ENCODE measurements around the gene DUOXA2. TPM values are rescaled to one million over a fixed set of nuclear protein-coding genes. Genes with fewer than 3 reads are reported as not detected.
A peak's percentile ranks its signal among the peaks of the same experiment; 100 is the strongest.

The DUOXA2 gene
- total RNA-seq, 1 donor from 2014 or later, result not detected

GRCh38 chr15:45117308-45118130 is 3.4 kb downstream of the DUOXA2 start:
- TF ChIP-seq CTCF (conservative IDR thresholded peaks at IDR 0.05), result no peak
- DNase-seq (ENCODE audit: low read depth, low spot score), result no peak
- no peaks in the 10 kb centered on the region for H3K36me3 Mint-ChIP-seq (ENCODE audit: low read depth)
- peaks cover 6% of the 10 kb centered on the region for H3K4me1 Mint-ChIP-seq
- peaks cover 70% of the 10 kb centered on the region for H3K27me3 Mint-ChIP-seq (ENCODE audit: low read depth)
- H3K9me3 Mint-ChIP-seq, result peaks cover 4% of the 10 kb centered on the region
- no peak overlapping the region for H3K27ac Mint-ChIP-seq (ENCODE audit: unreplicated experiment)
- H3K4me3 Mint-ChIP-seq, result no peak overlapping the region

- no peak overlapping the region for H3K4me3 Mint-ChIP-seq
- no peaks in the 10 kb centered on the region for H3K36me3 Mint-ChIP-seq (ENCODE audit: low read depth)
- H3K4me1 Mint-ChIP-seq, result peaks cover 6% of the 10 kb centered on the region
- peak; percentile 89 for DNase-seq (ENCODE audit: low read depth, low spot score)
- H3K27me3 Mint-ChIP-seq (ENCODE audit: low read depth), result peaks cover 70% of the 10 kb centered on the region
- no peak overlapping the region for H3K27ac Mint-ChIP-seq (ENCODE audit: unreplicated experiment)
- peaks cover 4% of the 10 kb centered on the region for H3K9me3 Mint-ChIP-seq
- TF ChIP-seq CTCF (conservative IDR thresholded peaks at IDR 0.05), result peak; percentile 99
These were observed 4.0 kb downstream of the DUOXA2 start for GRCh38 chr15:45118131-45118588.

- H3K36me3 Mint-ChIP-seq (ENCODE audit: low read depth), result no peaks in the 10 kb centered on the region
- H3K27me3 Mint-ChIP-seq (ENCODE audit: low read depth), result peaks cover 70% of the 10 kb centered on the region
- no peak for TF ChIP-seq CTCF (conservative IDR thresholded peaks at IDR 0.05)
- DNase-seq (ENCODE audit: low read depth, low spot score), result no peak
- no peak overlapping the region for H3K27ac Mint-ChIP-seq (ENCODE audit: unreplicated experiment)
- H3K4me1 Mint-ChIP-seq, result peaks cover 6% of the 10 kb centered on the region
- peaks cover 4% of the 10 kb centered on the region for H3K9me3 Mint-ChIP-seq
- H3K4me3 Mint-ChIP-seq, result no peak overlapping the region
These were observed 4.9 kb downstream of the DUOXA2 start for GRCh38 chr15:45118996-45119395.

GRCh38 chr15:45120081-45120972 is 6.2 kb downstream of the DUOXA2 start:
- H3K4me1 Mint-ChIP-seq, result peaks cover 6% of the 10 kb centered on the region
- H3K27me3 Mint-ChIP-seq (ENCODE audit: low read depth), result peaks cover 69% of the 10 kb centered on the region
- H3K36me3 Mint-ChIP-seq (ENCODE audit: low read depth), result no peaks in the 10 kb centered on the region
- no peak overlapping the region for H3K27ac Mint-ChIP-seq (ENCODE audit: unreplicated experiment)
- H3K4me3 Mint-ChIP-seq, result no peak overlapping the region
- DNase-seq (ENCODE audit: low read depth, low spot score), result no peak
- peaks cover 4% of the 10 kb centered on the region for H3K9me3 Mint-ChIP-seq
- TF ChIP-seq CTCF (conservative IDR thresholded peaks at IDR 0.05), result no peak

- Mint-ChIP-seq H3K27ac (ENCODE audit: unreplicated experiment) (no peak overlapping the region), H3K4me1 (peaks cover 6% of the 10 kb centered on the region), H3K9me3 (peaks cover 4% of the 10 kb centered on the region), H3K36me3 (ENCODE audit: low read depth) (no peaks in the 10 kb centered on the region), H3K27me3 (ENCODE audit: low read depth) (peaks cover 69% of the 10 kb centered on the region), H3K4me3 (no peak overlapping the region)
- no peak for DNase-seq (ENCODE audit: low read depth, low spot score)
- TF ChIP-seq CTCF (conservative IDR thresholded peaks at IDR 0.05), result no peak
These were observed 6.9 kb downstream of the DUOXA2 start for GRCh38 chr15:45121020-45121419.
